Central memory CD4-positive, alpha-beta T cell (primary cell): ENCODE results near the gene LHPP.
"Not testable (repeated sequence)": the region's sequence is repeated elsewhere in the genome, so short reads cannot be mapped to it uniquely, and the experiment has no call there.

Experiments used
- DNase-seq: peaks from one replicate; pipeline ENCODE4 v3.0.0; 2022

LHPP gene

GRCh38 chr10:124609698-124610097 is 148.1 kb downstream of the LHPP start:
- no peak for DNase-seq

- DNase-seq = not testable (repeated sequence)
These were observed 148.6 kb downstream of the LHPP start for GRCh38 chr10:124610186-124610585.

- not testable (repeated sequence) for DNase-seq
These were observed 149.2 kb downstream of the LHPP start for GRCh38 chr10:124610851-124611250.

DNA sequence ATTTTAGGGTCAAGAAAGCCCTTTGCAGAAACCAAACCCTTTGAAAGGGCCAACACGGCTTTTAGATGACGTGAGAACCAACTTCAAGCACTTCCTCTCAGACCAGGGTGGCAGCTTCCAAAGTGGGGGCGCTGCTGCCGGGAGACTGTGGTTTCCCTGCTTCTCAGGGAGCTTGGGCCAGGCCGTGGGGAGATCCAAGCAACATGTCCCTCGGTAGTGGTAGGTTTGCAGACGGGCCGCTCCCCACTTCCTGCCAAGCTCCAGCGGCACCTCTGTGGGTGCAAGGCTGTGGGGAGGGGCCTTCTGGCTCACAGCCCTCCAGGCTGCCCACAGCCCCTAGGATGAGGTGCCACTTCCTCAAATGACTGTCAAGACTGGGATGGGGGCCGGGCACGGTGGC is 150.1 kb downstream of the LHPP start:
- DNase-seq = peak; percentile 53

DNA sequence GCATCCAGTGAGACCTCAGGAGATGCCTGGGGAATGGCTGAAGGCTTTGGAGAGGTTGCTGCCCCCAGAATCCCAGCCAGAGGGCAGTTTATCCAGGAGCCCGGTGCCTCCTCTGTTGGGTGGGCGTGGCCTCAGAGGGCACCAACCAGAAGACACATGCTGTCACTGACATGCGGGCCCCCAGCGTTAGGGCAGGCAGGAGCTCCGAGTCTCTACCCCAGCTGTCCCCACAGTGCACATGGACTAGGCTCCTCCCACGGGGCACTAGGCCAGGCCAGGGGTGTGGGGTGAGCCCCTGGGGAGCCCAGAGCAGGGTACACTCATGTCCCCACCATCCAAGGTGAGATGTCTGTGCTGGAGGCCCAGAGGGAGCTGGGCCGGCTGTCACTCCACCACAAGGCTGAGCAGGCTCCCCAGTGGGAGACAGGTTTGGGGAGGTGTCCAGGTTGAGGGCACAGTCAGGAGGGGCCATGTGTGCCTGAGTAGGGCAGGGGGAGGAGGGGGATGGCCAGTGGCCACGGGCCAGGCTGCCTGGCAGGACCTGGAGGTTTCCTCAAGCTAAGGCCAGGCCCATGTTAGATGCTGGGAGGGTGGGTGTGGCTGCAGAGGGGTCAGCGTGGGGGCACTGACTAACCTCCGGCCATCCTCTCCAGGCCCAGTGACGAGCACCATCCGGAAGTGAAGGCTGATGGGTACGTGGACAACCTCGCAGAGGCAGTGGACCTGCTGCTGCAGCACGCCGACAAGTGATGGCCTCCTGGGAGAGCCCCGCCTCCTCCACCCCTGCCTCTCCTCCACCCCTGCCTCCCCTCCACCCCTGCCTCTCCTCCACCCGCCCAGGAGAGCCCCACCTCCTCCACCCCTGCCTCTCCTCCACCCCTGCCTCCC is 151.2 kb downstream of the LHPP start:
- peak; percentile 24 for DNase-seq

- no peak for DNase-seq
These were observed 152.5 kb downstream of the LHPP start for GRCh38 chr10:124614003-124614659.

- DNase-seq = no peak
These were observed 153.6 kb downstream of the LHPP start for GRCh38 chr10:124615259-124615658.

GRCh38 chr10:124616040-124616835 is 154.6 kb downstream of the LHPP start:
- DNase-seq = no peak

DNA sequence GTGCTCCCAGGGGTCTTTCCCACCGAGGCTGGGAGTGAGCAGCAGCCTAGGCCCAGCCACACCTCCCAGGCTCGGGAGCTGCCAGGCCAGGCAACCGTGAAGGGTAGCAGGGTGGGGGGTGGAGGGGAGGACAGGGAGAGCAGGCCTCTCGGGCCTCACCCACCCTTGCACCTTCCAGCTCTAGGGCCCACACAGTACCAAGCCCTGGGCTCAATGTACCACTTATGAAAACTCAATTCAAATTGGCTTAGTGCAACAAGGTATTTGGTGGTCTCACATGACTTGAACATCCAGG is 155.2 kb downstream of the LHPP start:
- no peak for DNase-seq

- DNase-seq = no peak
These were observed 156.9 kb downstream of the LHPP start for GRCh38 chr10:124618470-124619073.

DNA sequence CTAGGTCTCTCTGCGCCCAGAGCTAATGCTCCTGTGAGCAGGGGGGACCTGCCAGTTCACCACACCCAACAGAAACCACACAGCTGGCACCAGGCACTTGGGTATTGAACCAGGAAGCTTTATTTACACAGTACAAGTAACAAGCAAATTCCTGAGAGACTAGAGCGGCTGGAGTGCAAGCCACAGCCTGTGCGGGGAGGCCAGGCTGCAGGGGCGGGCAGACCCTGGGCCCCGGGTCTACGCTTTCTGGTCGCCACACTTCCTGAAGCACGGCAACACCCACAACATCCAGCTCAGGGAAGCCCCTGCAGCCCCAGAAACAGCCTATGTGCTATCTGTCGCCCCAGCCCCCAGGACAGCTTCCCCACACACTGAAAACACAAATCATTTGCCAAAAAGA is 157.6 kb downstream of the LHPP start:
- peak; percentile 22 for DNase-seq

DNA sequence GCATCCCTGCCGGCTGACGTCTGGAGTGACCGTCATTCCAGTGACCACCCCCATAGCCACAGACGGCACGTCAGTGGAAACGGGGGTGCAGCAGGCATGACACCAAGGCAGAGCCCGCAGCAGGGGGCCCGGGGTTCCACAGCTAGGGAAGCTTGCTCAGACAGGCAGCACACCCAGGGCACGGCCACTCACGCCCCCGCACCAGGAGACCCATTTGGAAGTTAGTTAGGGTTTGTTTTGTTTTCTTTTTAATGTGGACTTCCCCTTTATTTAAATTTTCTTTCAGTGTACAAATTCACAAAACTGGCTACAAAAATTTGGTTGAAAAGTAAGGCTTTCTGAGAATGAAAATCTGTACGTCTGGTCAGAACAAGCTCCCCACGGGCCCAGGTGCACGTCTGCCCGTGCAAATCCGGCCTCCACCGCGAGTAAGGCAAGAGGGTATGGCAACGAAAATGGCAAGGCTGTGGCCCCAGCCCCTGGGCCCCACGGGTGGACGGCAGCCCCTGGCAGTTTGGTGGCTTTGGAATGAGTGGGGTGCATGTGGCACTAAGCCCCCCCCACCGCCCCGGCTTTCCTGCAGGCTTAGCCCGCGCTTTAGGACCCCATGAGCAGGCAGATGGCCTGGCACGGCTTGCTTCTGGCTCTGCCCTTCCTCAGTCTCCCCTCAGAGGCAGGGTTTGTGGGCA is 158.3 kb downstream of the LHPP start:
- DNase-seq = no peak

DNA sequence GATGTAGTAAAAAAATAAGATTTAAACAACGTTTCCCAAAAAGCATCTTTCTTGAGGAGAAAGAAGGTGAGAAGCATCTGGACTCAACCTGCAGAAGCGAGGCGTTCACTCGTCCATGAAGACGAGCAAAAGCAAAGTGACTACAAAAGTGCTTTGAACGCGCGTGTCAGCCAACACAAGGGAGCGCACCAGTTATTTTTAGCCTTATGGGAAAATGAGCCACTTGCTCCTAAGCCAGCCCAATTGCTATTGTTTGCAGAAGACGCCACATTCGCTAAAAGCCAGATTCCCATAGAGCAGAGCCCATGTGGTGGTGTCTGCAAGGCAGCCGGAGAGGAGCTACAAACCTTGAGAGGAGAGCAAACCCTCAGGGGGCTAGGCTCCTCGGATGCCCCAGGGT is 160.0 kb downstream of the LHPP start:
- no peak for DNase-seq

- DNase-seq = no peak
These were observed 160.5 kb downstream of the LHPP start for GRCh38 chr10:124622158-124622557.

DNA sequence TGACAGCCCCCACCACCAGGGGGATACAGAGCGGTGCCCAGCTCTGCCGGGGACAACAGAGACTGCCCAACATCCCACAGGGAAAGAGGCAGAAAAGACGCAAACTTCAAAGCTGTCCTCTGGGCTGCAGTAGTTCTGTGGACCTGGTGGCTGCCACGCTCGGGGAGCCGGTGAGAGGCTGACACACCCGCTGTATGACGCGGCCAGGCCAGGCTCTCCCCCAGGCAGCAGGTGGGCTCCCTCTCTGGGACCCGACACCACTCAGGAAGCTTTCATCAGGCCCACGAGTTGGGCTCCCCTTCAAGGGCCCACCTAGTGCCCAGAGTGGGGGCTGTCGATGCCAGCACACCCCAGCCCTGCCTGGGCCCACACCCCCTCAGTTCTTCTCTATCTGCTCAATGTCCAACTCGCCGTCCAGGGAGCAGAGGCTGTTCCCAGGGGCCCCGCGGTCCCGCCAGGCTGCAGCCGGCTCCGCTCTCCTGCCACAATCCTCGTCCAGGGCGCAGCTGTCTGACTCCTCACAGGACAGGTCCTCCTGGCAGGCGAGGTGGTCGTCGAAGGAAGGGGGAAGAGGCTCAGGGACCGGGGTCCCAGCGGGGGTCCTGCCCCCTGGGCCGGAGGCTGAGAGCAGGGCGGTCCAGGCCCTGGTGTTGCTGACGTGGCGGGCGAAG is 161.4 kb downstream of the LHPP start:
- DNase-seq = no peak

DNA sequence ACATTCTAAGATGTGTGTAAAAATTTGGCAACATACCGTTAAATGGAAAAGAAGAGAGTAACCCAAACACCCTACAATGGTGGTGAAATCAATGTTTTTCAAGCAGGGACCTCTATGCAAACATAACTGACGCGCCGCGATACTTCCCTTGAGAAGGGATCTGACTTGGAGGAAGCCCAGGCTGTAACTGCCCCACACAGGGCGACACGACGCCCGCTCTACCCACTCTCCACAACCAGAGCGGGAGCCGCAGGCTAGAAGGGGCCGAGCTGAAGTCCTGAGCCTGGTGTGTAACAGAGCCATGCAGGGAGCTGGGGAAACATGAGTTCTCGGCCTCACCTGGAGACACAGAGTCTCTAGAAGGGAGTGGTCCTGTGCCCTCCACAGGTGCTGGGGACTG is 162.4 kb downstream of the LHPP start:
- no peak for DNase-seq

- no peak for DNase-seq
These were observed 162.8 kb downstream of the LHPP start for GRCh38 chr10:124624466-124624865.

DNA sequence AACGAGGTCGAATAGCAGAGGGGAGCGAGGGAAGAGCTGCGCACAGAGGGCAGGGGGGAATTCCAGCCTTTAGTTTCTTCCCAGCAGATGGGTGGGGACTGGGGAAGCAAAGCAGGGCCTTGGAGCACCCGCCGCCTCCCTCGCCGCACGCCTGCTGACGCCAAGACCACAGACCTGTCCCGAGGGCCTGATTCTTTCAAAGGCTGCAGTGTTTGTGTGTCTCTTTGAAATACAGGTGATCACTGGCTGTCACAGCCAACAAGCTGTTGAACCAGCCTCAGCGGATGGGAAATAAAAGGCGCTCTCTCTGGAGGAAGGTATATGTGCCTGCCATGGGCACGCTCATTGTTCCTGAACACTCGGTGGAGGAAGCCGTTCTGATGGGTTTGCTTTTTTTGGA is 163.3 kb downstream of the LHPP start:
- no peak for DNase-seq

DNA sequence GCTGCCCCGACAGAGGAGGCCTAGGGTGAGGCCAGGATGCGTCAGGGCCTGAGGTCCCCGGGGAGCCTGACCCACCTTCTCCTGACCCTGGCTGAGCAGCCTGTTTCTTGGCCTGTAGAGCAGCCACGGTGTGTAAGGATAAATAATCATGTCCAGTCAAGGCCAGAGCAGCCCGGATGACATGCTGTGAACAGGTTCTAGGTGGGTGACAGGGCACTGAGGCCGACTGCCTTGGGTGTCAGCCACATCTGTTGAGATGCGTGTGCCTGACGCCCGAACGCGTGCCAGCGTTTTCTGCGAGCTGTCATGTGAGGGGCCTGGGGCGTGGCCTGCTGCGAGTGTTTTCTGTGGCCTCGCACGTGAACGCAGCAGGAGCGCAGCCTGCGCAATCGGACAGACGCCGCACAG is 164.2 kb downstream of the LHPP start:
- no peak for DNase-seq

GRCh38 chr10:124626759-124627380 is 165.2 kb downstream of the LHPP start:
- DNase-seq = peak; percentile 53

GRCh38 chr10:124627866-124628675 is 166.4 kb downstream of the LHPP start:
- DNase-seq = no peak
